HL-60 (cell line): ENCODE measurements around the gene ANO8.

Experiments used
- CTCF ChIP-seq: IDR thresholded peaks from one replicate; pipeline ENCODE4 v1.5.1; 2011; ENCODE audit warnings: low read length, control low read depth, inconsistent platforms; ENCODE audit not compliant: insufficient read depth
- GABPA ChIP-seq: IDR thresholded peaks from 2 replicates; pipeline ENCODE4 v1.6.1; 2012; ENCODE audit warnings: low read depth
- POLR2AphosphoS5 ChIP-seq: IDR thresholded peaks from 2 replicates; pipeline ENCODE4 v1.6.1; 2012; ENCODE audit warnings: low read depth
- REST ChIP-seq: IDR thresholded peaks from 2 replicates; pipeline ENCODE4 v1.6.1; 2012; ENCODE audit warnings: low read depth; ENCODE audit not compliant: insufficient replicate concordance
- SPI1 ChIP-seq: IDR thresholded peaks from 2 replicates; pipeline ENCODE4 v1.6.1; 2012; ENCODE audit warnings: low read depth, mild to moderate bottlenecking, borderline replicate concordance

GRCh38 chr19:17319473-17320238 is 15.0 kb downstream of the ANO8 start:
- TF ChIP-seq CTCF: no peak
- no peak for TF ChIP-seq POLR2AphosphoS5
- no peak for TF ChIP-seq SPI1
- TF ChIP-seq REST: no peak
- no peak for TF ChIP-seq GABPA
